HG03064 (cell line): Measurements from ENCODE around the gene PIK3R2.

Experiments used
- ATAC-seq: cut with Tn5 transposase; IDR thresholded peaks from one replicate; pipeline ENCODE4 v1.9.1; 2021; ENCODE audit warnings: low read depth; ENCODE audit not compliant: unreplicated experiment

PIK3R2 gene

GRCh38 chr19:18168673-18169381 lies 15.9 kb downstream of the PIK3R2 start:
- no peak for ATAC-seq

DNA sequence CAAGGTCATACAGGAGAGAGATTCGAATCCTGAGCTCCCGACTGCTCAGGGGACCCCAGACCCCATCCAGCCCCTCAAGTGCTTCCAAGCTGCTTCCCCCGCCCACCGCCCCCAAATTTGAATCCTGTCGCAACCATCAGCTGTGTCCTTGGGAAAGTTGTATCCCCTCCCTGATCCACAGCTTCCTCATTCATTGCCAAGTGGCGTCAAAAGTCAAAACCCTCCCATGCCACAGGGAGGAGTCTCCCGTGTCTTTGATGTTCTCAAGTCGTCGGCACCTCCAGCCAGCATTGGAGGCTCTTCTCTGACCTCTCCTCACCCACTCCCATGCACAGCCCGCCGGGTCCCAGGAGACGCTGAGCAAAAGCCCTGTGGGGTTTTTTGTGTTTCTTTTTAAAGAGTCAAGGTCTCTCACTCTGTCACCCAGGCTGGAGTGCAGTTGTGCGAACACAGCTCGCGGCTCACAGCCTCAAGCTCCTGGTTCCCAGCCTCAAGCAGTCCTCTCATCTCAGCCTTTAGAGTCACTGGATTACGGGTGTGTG lies 17.8 kb downstream of the PIK3R2 start:
- ATAC-seq: no peak

GRCh38 chr19:18171605-18172327 lies 18.8 kb downstream of the PIK3R2 start:
- no peak for ATAC-seq

DNA sequence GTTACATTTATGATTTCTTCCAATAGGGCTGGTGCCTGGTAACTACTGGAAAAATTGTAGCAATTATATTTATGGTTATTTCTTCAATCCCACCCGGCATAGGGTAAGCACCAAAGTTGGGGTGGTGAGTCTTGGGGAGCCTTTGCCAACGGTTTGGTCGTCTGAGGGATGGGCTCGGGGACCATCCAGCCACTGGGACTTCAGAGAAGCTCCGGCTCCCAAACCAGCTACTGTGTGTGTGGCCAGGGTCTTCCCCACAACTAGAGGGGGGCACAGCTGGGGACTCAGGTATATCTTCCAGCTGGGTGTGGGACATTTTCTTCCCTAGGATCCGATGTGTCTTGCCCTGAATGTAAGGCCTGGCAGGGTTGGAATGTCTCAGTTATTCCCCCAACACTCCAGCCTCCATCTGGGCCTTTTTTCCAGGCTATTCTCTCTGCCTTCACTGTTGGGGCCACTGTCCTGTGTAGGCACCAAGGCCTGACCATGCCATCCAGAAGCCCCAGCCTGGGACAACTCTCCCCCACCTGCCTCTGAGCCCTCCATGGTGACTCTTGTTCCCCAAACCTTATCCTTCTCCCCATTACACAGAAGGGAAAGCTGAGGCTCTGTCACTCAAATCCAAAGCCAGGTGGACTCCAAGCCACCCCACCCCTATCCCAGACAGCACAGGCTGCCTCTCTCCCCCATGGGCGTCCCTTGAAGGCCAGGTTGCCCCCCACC lies 19.5 kb downstream of the PIK3R2 start:
- ATAC-seq: no peak

DNA sequence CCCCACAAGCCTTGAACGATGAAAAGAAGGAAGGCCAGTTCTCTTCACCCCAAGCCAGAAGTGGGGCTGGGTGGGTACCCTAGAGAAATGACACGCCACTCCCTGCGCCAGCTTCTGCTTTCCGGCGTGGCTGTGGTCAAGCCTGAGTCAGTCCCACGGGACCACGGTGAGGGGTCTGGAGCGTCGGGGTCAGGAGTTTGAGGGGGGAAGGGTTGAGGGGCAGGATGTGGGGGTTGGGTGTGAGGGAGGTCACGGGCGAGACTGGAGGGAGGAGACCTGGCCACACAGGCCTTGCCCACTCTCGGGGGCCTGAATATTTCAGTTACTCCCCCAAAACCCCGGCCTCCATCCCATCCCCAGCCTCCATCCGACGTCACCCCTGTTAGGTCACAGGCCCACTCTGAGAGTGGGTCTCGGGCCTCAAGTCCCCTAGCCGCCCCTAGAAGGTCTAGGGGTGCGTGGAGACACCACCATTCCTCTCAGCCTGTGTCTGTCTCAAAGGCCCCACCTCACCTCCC lies 20.1 kb downstream of the PIK3R2 start:
- ATAC-seq: peak; percentile 6

- ATAC-seq: peak; percentile 40
Observed at GRCh38 chr19:18173572-18174288, 20.8 kb downstream of the PIK3R2 start, which contains the start of gene IFI30. Gene IFI30, plus strand, starts transcription at chr19:18173813. Its CDS starts 29 bp downstream, at chr19:18173842.

GRCh38 chr19:18174983-18175382 lies 22.0 kb downstream of the PIK3R2 start:
- ATAC-seq: no peak

DNA sequence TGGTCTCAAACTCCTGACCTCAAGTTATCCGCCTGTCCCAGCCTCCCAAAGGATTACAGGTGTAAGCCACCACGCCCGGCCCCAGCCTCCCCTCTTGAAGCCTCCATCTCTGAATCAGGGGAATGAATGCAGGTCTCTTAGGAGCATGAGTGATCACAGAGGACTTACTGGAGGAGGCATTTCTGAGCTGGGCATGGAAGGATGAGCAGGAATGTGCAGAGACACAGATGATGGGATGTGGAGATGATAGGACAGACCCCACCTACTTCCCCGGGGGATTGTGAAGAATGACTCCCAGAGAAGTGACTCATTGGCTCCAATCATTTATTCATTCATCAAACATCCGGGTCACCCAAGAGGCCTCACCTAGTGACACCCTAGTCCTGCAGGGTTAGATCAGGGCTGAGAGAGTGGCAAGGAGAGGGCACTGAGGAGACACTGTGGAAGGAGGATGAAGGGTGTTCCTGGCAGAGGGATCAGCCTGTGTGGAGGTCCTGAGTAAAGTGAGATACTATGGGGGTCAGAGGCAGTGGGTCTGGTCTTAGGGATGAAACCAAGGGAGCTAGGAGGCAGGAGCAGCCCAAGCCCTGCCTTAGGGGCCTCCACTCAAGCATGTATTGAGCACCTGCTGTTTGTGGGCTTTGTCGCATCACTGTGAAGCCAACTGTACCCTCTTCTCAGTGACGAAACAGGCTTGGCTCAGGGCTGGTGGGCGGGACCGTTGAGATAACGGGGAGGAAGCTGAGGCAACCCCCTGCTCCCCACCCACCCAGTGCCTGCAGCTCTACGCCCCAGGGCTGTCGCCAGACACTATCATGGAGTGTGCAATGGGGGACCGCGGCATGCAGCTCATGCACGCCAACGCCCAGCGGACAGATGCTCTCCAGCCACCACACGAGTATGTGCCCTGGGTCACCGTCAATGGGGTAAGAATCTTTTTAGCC lies 23.7 kb downstream of the PIK3R2 start:
- ATAC-seq: no peak

GRCh38 chr19:18179957-18180356 lies 27.0 kb downstream of the PIK3R2 start:
- no peak for ATAC-seq

DNA sequence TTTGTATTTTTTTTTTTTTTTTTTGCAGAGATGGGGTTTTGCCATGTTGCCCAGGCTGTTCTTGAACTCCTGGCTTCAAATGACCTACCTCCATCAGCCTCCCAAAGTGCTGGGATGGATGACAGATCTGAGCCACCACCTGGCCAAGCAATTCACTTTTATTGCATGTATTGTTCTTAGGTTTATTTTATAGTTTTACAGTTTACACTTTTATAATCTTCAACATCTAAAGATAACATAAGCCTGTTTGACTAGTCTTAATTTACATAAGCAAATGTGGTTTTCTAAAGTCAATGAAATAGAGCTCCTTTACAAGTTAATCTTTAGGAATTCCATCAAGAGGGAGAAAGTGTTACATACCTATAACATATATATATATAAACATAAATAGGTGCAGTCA lies 30.6 kb downstream of the PIK3R2 start:
- no peak for ATAC-seq

DNA sequence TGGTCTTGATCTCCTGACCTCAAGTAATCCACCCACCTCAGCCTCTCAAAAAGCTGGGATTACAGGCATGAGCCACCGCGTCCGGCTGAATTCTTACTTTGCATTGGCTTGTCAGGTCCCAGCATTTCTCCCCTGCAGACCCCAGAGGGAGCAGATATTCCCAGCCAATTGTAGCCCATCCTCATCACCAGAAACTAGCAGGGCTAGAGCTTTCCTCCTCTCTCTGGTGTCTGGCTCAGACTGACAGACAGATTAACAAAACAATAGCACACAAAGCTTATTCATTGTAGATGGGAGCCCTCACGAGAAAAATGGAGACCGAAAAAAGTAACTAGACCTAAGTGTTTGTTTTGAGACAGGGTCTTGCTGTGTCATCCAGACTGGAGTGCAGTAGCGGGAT lies 32.6 kb downstream of the PIK3R2 start:
- no peak for ATAC-seq

DNA sequence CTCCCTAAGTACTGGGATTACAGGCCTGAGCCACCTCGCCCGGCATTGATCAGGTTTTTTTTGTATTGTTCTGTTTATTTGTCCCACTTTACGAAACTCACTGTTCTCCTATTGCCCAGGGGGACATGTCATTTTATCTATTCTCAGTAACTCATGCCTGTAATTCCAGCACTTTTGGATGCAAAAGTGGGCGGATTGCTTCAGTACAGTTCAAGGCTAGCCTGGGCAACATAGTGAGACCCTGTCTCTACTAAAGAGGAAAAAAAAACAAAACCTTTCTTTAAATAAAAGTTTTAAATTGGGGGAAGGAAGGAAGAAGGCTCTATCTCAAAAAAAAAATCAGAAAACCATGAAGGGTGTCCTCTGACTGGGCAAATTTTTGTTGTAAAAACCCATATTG lies 37.3 kb downstream of the PIK3R2 start:
- no peak for ATAC-seq

DNA sequence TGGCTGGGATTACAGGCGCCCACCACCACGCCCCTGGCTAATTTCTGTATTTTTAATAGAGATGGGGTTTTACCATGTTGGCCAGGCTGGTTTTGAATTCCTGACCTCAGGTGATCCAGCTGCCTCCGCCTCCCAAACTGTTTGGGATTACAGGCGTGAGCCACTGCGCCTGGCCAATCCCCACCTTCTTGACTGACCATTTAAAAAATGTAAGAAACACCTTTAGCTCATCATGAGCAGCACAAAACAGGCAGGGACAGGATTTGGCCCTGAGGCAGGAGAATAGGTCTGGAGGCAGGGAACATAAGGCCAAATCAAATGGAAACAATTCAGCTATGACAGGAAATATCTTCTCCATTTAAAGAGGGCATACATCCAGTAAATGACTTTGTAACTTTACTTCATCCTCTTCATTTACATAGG lies 38.7 kb downstream of the PIK3R2 start:
- no peak for ATAC-seq

DNA sequence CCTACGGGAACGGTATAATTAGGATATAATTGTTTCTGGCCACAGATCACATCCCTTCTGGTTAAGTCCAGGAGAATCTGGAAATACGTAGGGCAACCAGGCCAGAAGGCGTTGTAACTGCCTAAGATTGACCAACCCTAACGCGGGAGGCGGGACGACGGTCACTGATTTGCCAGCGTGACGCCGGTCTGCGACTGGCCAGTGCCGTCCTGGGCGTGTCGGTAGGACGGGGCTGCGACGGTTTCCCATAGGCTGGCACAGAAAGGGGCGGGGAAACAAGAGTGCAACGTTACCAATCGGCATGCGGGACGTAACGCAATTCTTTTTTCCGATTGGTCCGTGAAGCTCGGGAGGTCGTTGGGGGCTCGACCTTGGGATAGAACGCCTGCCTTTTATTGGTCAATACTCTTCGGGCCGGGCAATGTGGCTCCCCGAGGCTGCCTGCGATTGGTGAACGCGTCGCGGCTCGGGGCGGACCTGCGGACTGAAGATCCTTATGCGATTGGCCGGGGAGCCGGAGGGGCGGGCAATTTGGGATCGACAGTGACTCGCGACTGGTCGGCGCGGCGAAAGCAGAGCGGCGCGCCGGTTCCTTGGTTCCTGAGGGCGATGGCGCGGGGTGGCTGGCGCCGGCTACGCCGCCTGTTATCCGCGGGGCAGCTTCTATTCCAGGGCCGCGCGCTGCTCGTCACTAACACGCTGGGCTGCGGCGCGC lies 39.9 kb downstream of the PIK3R2 start, which contains the start of gene MPV17L2:
Gene MPV17L2, plus strand, starts transcription at position 546 of the 715 bp plus-strand sequence. Its CDS starts 64 bp downstream, at position 610.
- ATAC-seq: peak; percentile 71

DNA sequence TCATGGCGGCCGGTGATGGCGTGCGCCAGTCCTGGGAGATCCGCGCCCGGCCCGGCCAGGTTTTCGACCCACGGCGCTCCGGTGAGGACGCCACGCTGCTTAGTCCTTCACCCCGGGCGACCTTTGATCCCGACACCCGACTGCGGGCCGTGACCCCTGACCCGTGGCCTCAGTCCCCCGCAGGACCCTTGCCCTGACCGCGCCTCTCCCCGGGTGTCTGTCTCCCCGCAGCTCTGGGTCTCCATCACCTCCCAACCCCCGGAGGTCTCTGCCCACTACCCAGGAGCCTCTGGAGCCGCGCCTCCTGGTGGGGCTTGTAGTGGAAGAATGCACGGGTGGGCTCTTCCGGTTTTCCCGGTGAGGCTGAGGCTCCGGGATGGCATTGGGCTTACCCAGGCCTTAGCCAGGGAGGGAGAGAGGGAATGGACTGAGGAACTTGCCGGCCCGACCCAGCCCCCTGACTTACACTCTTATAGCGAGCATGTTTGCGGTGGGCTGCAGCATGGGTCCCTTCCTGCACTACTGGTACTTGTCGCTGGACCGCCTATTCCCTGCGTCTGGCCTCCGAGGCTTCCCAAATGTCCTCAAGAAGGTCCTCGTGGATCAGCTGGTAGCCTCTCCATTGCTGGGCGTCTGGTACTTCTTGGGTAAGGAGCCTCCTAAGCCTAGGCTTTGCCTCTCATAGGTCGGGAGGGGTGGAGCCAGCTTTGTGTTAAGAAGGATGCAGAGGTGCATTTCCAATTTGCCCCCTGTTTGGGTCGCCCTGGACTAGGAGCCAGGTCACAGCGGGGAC lies 40.6 kb downstream of the PIK3R2 start:
- ATAC-seq: peak; percentile 14

- ATAC-seq: no peak
Observed at GRCh38 chr19:18194181-18194530, 41.2 kb downstream of the PIK3R2 start.

GRCh38 chr19:18194554-18195238 lies 41.7 kb downstream of the PIK3R2 start:
- ATAC-seq: no peak
